NT2/D1 (cell line): ENCODE measurements around the gene SLC6A13.

Source experiments
- DNase-seq: peaks from one replicate; pipeline ENCODE4 v3.0.0-alpha.2; 2011; ENCODE audit warnings: low read depth, low spot score
- H3K27me3 ChIP-seq: 2 replicates; pipeline ENCODE4 v1.6.0; 2011; ENCODE audit warnings: mild to moderate bottlenecking; ENCODE audit not compliant: insufficient read length, insufficient read depth
- H3K36me3 ChIP-seq: 2 replicates; pipeline ENCODE4 v1.6.1; 2011; ENCODE audit warnings: mild to moderate bottlenecking, low read length, mixed read lengths; ENCODE audit not compliant: insufficient read depth, insufficient read length
- H3K4me1 ChIP-seq: 2 replicates; pipeline ENCODE4 v1.5.1; 2011; ENCODE audit not compliant: insufficient read depth, insufficient read length
- H3K4me3 ChIP-seq: 2 replicates; pipeline ENCODE4 v1.5.1; 2011; ENCODE audit warnings: low read depth; ENCODE audit not compliant: insufficient read length
- H3K9ac ChIP-seq: 2 replicates; pipeline ENCODE4 v1.6.0; 2011; ENCODE audit warnings: low read depth; ENCODE audit not compliant: insufficient read length
- H3K9me3 ChIP-seq: 2 replicates; pipeline ENCODE4 v1.5.1; 2011; ENCODE audit warnings: mild to moderate bottlenecking, low read length; ENCODE audit not compliant: insufficient read depth
- SUZ12 ChIP-seq: IDR thresholded peaks from 2 replicates; pipeline ENCODE4 v1.6.1; 2011; ENCODE audit not compliant: insufficient read length, insufficient read depth; ENCODE audit errors: extremely low read depth
- YY1 ChIP-seq: IDR thresholded peaks from 2 replicates; pipeline ENCODE4 v1.6.1; 2011; ENCODE audit not compliant: insufficient read length, insufficient read depth
- ZNF274 ChIP-seq: IDR thresholded peaks from 2 replicates; pipeline ENCODE4 v1.6.1; 2011; ENCODE audit warnings: mild to moderate bottlenecking, low read depth, low read length

Gene SLC6A13

DNA sequence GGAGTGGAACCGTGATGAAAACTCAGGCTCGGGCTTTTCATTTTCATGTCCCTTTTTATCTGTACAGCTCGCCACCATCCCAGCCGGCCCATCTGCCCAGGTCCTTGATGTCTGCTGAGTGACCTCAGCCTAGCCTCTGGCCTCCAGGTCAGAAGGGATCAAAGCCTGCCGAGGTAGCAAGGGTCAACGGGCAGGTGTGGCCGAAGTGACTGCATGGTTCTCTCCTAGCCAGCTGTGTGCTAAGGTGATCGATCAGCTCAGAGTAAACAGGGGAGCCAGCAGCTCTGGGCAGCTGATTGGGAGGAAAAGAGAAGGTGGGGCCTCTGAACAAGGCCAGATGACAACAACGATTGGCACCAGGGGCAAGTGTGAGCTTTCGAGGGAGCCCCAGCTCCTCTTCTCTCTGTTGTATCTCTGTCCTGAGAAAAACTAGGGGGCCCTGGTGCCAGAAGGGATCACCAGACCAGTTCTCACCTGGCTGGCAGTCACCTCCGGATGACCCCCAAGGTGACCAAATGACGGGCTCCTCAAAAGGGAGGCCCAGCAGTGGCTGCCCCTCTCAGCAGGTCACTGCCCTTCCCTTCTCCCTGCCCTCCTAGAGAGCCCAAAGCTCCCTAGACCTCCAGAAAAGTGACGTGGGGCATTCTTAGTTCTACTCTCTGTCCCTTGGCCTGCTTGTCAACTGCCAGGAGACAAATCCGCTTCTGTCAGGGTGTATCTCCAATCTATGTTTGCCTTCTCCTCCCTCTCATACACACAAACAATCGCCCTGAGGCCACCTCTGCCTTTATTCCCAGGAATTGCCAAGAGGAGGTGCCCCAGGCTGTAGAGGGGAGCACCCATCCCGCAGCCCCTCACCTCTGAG lies 52.1 kb downstream of the SLC6A13 start:
- DNase-seq = no peak
- H3K36me3 ChIP-seq = no peaks in the 10 kb centered on the region
- peaks cover 40% of the 10 kb centered on the region for H3K4me1 ChIP-seq
- H3K27me3 ChIP-seq = peaks cover 88% of the 10 kb centered on the region
- H3K9me3 ChIP-seq = no peaks in the 10 kb centered on the region
- TF ChIP-seq ZNF274 (no peak), YY1 (no peak), SUZ12 (no peak)
- no peak overlapping the region for H3K9ac ChIP-seq
- H3K4me3 ChIP-seq = no peak overlapping the region

DNA sequence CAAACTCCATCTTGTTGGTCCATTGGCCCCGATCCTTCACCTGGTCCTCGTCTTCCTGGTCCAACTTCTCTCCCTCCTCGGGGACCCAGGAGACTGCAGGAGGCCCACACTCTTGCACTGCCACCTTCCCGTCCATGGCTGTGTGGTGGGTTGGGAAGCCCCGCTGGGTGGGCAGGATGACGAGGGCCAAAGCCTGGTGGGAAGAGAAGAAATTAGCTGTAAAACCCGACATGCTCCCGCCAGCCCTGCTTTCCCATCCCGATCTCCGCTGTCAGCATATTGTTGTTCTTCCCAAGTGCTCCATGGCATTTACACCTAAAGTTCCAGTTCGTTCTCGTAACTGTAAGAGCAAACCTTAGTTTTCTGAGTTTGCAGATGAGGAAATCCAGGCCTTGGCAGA lies 52.8 kb downstream of the SLC6A13 start:
- Histone ChIP-seq H3K9me3 (no peaks in the 10 kb centered on the region), H3K9ac (no peak overlapping the region), H3K36me3 (no peaks in the 10 kb centered on the region), H3K4me3 (no peak overlapping the region), H3K4me1 (peaks cover 37% of the 10 kb centered on the region), H3K27me3 (peaks cover 88% of the 10 kb centered on the region)
- no peak for DNase-seq
- no peak for TF ChIP-seq SUZ12
- TF ChIP-seq ZNF274 = no peak
- no peak for TF ChIP-seq YY1

DNA sequence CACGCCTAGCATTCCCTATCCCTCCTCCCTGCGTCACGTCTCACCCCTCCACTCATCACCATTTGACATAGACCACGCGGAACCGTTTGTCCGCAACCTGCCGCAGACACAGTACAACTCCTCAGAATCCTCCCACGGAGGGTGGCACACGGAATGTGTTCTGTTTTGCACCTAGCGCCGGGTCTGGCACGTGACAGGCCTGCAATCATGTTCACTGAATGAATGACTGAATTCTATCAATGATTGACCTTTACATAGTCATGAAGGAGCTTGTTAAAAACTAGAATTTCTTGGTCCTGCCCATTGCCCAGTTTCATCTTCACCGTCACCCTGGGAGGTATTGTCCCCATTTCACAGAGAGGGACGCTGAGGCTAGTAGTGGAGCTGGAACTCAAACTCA lies 53.4 kb downstream of the SLC6A13 start:
- Histone ChIP-seq H3K9ac (no peak overlapping the region), H3K36me3 (no peaks in the 10 kb centered on the region), H3K4me1 (peaks cover 35% of the 10 kb centered on the region), H3K9me3 (no peaks in the 10 kb centered on the region), H3K4me3 (no peak overlapping the region), H3K27me3 (peaks cover 90% of the 10 kb centered on the region)
- TF ChIP-seq YY1 (no peak), SUZ12 (no peak), ZNF274 (no peak)
- DNase-seq = no peak

DNA sequence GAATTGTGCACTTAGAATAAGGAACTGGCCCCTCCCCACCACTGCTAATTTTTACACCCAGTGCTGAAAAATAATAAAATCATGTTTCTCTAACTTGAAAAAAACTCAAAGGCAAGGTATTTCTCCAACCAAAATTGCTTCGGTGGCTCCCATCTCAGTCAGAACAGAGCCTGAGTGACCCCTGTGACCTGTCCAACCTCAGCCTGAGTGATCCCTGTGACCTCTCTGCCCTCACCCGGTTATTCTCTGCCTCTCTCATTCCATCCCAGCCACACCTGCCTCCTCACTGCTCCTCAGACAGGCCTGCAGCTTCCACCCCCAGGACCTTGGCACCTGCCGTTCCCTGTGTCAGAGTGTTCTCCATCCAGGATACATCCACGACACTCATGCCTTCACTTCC lies 53.8 kb downstream of the SLC6A13 start:
- H3K4me3 ChIP-seq = no peak overlapping the region
- H3K36me3 ChIP-seq = no peaks in the 10 kb centered on the region
- TF ChIP-seq ZNF274 = no peak
- no peak for TF ChIP-seq YY1
- TF ChIP-seq SUZ12 = no peak
- no peak overlapping the region for H3K9ac ChIP-seq
- H3K9me3 ChIP-seq = no peaks in the 10 kb centered on the region
- peaks cover 94% of the 10 kb centered on the region for H3K27me3 ChIP-seq
- peaks cover 35% of the 10 kb centered on the region for H3K4me1 ChIP-seq
- no peak for DNase-seq

DNA sequence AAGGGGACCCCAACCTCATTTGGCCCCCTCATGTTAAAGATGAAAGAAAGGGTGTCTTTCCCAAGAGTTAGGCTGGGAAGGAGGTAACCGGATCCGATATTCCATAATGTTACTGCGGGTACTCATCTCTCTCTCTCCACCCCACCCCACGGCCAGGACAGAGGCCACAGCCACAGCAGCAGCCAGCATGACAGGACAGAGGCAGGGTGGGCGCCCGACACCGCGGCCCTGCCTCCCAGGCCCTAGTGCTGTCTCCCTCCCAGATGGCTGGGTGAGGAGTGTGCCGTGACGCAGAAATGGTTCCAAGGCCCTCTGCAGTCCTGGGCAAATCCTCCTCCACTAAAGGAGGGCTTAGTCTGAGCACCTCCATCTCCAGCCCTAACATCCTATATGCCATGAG lies 54.8 kb downstream of the SLC6A13 start:
- peaks cover 25% of the 10 kb centered on the region for H3K4me1 ChIP-seq
- peaks cover 92% of the 10 kb centered on the region for H3K27me3 ChIP-seq
- no peaks in the 10 kb centered on the region for H3K9me3 ChIP-seq
- H3K4me3 ChIP-seq = no peak overlapping the region
- no peak overlapping the region for H3K9ac ChIP-seq
- no peak for DNase-seq
- H3K36me3 ChIP-seq = no peaks in the 10 kb centered on the region
- TF ChIP-seq ZNF274 (no peak), SUZ12 (no peak), YY1 (no peak)

DNA sequence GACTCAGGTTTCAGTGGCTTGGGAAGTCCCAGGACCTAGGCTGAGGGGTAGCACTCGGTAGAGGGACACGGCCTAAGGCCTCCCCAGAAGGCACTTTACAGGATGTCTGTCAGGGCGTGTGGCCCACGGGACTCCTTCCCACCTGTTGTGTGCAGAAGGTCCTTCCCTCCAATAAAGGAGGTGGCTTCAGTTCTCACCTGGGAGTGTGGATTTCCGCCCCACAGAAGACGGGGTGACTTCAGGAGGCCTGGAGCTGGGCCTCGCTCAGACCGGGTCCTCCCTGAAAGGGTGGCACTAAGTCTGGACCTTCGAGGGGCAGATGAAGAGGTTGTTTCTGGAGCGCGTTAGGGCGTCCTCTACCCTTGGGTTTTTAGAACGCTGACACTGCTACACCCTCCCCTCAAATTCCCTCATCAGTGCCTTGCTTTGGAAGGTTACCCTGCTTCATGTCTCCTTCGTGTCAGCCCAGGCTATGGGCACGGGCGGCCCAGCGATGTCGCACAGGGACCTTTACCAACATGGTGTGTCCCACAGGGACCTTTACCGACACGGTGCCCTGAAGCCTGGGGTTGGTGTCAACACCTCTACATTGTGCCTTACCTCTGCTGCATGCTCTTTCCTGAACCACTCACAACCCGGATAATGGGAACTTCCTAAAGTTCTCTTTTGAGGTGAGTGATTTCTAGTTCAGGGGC lies 55.7 kb downstream of the SLC6A13 start:
- Histone ChIP-seq H3K4me3 (no peak overlapping the region), H3K27me3 (peaks cover 93% of the 10 kb centered on the region), H3K4me1 (peaks cover 20% of the 10 kb centered on the region), H3K36me3 (no peaks in the 10 kb centered on the region), H3K9me3 (no peaks in the 10 kb centered on the region), H3K9ac (no peak overlapping the region)
- TF ChIP-seq SUZ12 = no peak
- TF ChIP-seq YY1 = no peak
- TF ChIP-seq ZNF274 = no peak
- no peak for DNase-seq

DNA sequence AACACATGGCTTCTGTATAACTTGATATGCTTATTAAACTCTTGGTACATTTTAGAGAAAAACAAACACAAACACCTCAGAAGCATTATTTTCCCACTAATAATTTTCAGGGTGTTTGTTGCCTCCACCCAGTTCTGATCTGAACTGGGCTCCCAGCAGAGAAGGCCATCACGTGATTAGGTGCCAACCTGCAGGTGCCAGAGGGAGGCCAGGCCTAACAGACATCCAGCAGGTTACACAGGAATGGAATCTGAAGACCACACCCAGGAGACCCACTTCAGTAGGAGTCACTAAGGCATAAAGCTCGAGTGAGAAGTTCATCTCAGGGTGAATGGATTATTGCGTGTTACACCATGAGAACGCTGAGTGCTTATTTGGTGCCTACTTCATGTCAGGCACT lies 57.6 kb downstream of the SLC6A13 start:
- peaks cover 10% of the 10 kb centered on the region for H3K4me1 ChIP-seq
- H3K27me3 ChIP-seq = peaks cover 89% of the 10 kb centered on the region
- TF ChIP-seq SUZ12 = no peak
- no peak for TF ChIP-seq ZNF274
- no peak for TF ChIP-seq YY1
- no peak overlapping the region for H3K9ac ChIP-seq
- no peak overlapping the region for H3K4me3 ChIP-seq
- no peaks in the 10 kb centered on the region for H3K36me3 ChIP-seq
- no peaks in the 10 kb centered on the region for H3K9me3 ChIP-seq
- DNase-seq = no peak
